K562 (cell line): Measurements from ENCODE around the gene AGBL1.

Experiments
- CBX3 ChIP-seq, 2 experiments: IDR thresholded peaks; 1 replicate in 1 of 2; 2 replicates in 1 of 2; pipeline ENCODE4 v1.6.1; 2012; ENCODE audit warnings: inconsistent platforms in 2 of 2, low read length in 2 of 2, borderline replicate concordance in 1 of 2, control low read depth in 1 of 2
- CHD1 ChIP-seq: fragments of 200-600 bp; sonication (generic); IDR thresholded peaks from one replicate; pipeline ENCODE4 v1.6.1; 2012; ENCODE audit warnings: mild to moderate bottlenecking, moderate library complexity, low read length, inconsistent platforms
- MYC ChIP-seq, 2 experiments: fragments of 250-450 bp in 1 of 2; sonication (Bioruptor Pico) in 1 of 2; IDR thresholded peaks; 2 replicates each; pipeline versions ENCODE4 v1.5.1 to v1.6.1; 2012 to 2021; ENCODE audit warnings: low read depth in 2 of 2, borderline replicate concordance in 1 of 2, improper control_type of control experiment in 1 of 2, low read length in 1 of 2, mild to moderate bottlenecking in 1 of 2, moderate library complexity in 1 of 2
- PHF8 ChIP-seq: fragments of 200-600 bp; sonication (generic); IDR thresholded peaks from 2 replicates; pipeline ENCODE4 v1.6.1; 2012; ENCODE audit warnings: mixed run types, mild to moderate bottlenecking, inconsistent platforms, low read length, moderate library complexity, borderline replicate concordance
- ZNF217 ChIP-seq: sonication (generic); formaldehyde crosslinking; IDR thresholded peaks from 2 replicates; pipeline ENCODE4 v1.8.0; 2022; ENCODE audit warnings: mild to moderate bottlenecking, missing genetic modification reagents
- ZNF384 ChIP-seq: IDR thresholded peaks from 2 replicates; pipeline ENCODE4 v1.6.1; 2012; ENCODE audit warnings: low read depth, low read length, improper control_type of control experiment
- ZNF436 ChIP-seq: fragments of 250-450, 450-650 bp; sonication (Bioruptor Pico); formaldehyde crosslinking; IDR thresholded peaks from 2 replicates; pipeline ENCODE4 v1.7.0; 2020; ENCODE audit warnings: mild to moderate bottlenecking
- TF ChIP-seq, protein P1 (sequence below), 3 experiments: IDR thresholded peaks in 2 of 3; conservative IDR thresholded peaks in 1 of 3; 2 replicates each; pipeline ENCODE4 v1.5.1; 2011 to 2012; ENCODE audit warnings: low read length in 3 of 3, mild to moderate bottlenecking in 3 of 3, control low read depth in 2 of 3, improper control_type of control experiment in 1 of 3, inconsistent platforms in 1 of 3, low read depth in 1 of 3, mixed read lengths in 1 of 3, moderate library complexity in 1 of 3; ENCODE audit not compliant: insufficient read depth in 2 of 3
- TF ChIP-seq, protein P2 (sequence below): fragments of 450-650 bp; IDR thresholded peaks from 2 replicates; pipeline ENCODE4 v1.6.1; 2016; ENCODE audit warnings: missing biosample characterization, missing genetic modification characterization

DNA sequence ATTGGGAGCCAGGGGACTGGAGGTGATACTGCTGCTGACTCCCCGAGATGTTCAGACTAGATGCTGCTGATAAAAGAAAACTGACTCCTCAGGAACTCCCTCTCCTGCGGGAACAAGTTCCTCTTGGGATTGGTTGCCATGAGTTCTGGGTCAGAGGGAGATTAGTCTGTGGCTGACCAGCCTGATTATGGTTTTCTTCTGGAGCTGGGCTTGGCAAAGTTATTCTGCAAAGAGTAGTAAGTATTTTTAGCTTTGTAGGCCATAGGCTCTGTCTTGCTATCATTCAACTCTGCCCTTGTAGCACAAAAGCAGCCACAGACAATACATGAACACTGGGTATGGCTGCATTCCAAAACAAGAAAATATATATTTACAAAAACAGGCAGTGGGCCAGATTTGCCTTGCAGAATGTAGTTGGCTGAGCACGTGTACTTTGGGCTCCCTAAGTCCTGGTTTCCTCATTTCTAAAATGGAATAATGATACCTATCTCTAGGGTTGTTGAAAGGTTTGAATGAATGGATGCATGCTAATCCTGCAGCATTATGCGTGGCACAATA lies 796.8 kb downstream of the AGBL1 start:
- TF ChIP-seq, protein P1, sequence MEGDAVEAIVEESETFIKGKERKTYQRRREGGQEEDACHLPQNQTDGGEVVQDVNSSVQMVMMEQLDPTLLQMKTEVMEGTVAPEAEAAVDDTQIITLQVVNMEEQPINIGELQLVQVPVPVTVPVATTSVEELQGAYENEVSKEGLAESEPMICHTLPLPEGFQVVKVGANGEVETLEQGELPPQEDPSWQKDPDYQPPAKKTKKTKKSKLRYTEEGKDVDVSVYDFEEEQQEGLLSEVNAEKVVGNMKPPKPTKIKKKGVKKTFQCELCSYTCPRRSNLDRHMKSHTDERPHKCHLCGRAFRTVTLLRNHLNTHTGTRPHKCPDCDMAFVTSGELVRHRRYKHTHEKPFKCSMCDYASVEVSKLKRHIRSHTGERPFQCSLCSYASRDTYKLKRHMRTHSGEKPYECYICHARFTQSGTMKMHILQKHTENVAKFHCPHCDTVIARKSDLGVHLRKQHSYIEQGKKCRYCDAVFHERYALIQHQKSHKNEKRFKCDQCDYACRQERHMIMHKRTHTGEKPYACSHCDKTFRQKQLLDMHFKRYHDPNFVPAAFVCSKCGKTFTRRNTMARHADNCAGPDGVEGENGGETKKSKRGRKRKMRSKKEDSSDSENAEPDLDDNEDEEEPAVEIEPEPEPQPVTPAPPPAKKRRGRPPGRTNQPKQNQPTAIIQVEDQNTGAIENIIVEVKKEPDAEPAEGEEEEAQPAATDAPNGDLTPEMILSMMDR (IDR thresholded peaks at IDR 0.05 in 2 of 3, conservative IDR thresholded peaks at IDR 0.05 in 1 of 3; ENCODE audit: insufficient read depth in 2 of 3, low read depth in 1 of 3, low read length in 3 of 3): no peak
- TF ChIP-seq CBX3 (IDR thresholded peaks at IDR 0.05; ENCODE audit: borderline replicate concordance in 1 of 2, low read length in 2 of 2) (no peak), ZNF217 (CRISPR knock-in tag) (no peak), MYC (IDR thresholded peaks at IDR 0.05; ENCODE audit: low read depth, low read length) (no peak), MYC (CRISPR knock-in tag; IDR thresholded peaks at IDR 0.05; ENCODE audit: borderline replicate concordance, low read depth) (no peak), ZNF384 (no peak), CHD1 (no peak), PHF8 (no peak), ZNF436 (CRISPR knock-in tag) (no peak)
- TF ChIP-seq, protein P2, sequence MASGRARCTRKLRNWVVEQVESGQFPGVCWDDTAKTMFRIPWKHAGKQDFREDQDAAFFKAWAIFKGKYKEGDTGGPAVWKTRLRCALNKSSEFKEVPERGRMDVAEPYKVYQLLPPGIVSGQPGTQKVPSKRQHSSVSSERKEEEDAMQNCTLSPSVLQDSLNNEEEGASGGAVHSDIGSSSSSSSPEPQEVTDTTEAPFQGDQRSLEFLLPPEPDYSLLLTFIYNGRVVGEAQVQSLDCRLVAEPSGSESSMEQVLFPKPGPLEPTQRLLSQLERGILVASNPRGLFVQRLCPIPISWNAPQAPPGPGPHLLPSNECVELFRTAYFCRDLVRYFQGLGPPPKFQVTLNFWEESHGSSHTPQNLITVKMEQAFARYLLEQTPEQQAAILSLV (tag): no peak
